Ishikawa (cell line): ENCODE measurements around the gene CCL26.

Source experiments
- CEBPB ChIP-seq: IDR thresholded peaks from 2 replicates; pipeline ENCODE4 v1.6.1; 2012
- CREB1 ChIP-seq: IDR thresholded peaks from 2 replicates; pipeline ENCODE4 v1.6.1; 2012; ENCODE audit warnings: low read depth
- EGR1 ChIP-seq: IDR thresholded peaks from 2 replicates; pipeline ENCODE4 v1.6.1; 2012
- EP300 ChIP-seq: IDR thresholded peaks from 2 replicates; pipeline ENCODE4 v1.6.1; 2012; ENCODE audit warnings: borderline replicate concordance
- FOXM1 ChIP-seq: IDR thresholded peaks from 2 replicates; pipeline ENCODE4 v1.6.1; 2012; ENCODE audit warnings: low read depth, borderline replicate concordance
- RAD21 ChIP-seq: IDR thresholded peaks from 2 replicates; pipeline ENCODE4 v1.6.1; 2012; ENCODE audit warnings: low read depth
- TAF1 ChIP-seq: IDR thresholded peaks from 2 replicates; pipeline ENCODE4 v1.6.1; 2012; ENCODE audit warnings: low read depth, mild to moderate bottlenecking
- TCF12 ChIP-seq: IDR thresholded peaks from 2 replicates; pipeline ENCODE4 v1.6.1; 2012; ENCODE audit warnings: low read depth
- TEAD4 ChIP-seq: IDR thresholded peaks from 2 replicates; pipeline ENCODE4 v1.6.1; 2012
- YY1 ChIP-seq: IDR thresholded peaks from 2 replicates; pipeline ENCODE4 v1.6.1; 2012; ENCODE audit warnings: low read depth
- ZBTB7A ChIP-seq: IDR thresholded peaks from 2 replicates; pipeline ENCODE4 v1.6.1; 2012; ENCODE audit warnings: low read depth
- TF ChIP-seq, protein P1 (sequence below): IDR thresholded peaks from 2 replicates; pipeline ENCODE4 v1.6.1; 2012
- TF ChIP-seq, protein P2 (sequence below): IDR thresholded peaks from 2 replicates; pipeline ENCODE4 v1.6.1; 2012; ENCODE audit warnings: low read depth, mild to moderate bottlenecking
- TF ChIP-seq, protein P3 (sequence below): IDR thresholded peaks from 2 replicates; pipeline ENCODE4 v1.6.1; 2012

DNA sequence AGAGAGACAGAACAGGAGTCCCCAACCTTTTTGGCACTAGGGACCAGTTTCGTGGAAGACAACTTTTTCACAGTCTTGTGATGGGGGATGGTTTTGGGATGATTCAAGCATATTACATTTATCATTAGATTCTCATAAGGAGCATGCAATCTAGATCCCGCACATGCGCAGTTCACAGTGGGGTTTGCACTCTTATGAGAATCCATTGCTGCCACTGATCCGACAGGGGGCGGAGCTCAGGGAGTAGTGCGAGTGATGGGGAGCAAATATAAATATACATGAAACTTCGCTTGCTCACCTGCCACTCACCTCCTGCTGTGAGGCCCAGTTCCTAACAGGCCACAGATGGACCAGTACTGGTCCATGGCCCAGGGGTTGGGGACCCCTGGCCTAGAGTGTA is 14.2 kb downstream of the CCL26 start:
- TF ChIP-seq RAD21 (no peak), TAF1 (no peak), TCF12 (no peak), CEBPB (no peak), CREB1 (no peak), TEAD4 (no peak), EP300 (no peak), YY1 (no peak), ZBTB7A (no peak), EGR1 (no peak), FOXM1 (no peak)
- TF ChIP-seq, protein P1, sequence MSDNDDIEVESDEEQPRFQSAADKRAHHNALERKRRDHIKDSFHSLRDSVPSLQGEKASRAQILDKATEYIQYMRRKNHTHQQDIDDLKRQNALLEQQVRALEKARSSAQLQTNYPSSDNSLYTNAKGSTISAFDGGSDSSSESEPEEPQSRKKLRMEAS, result no peak
- TF ChIP-seq, protein P2, sequence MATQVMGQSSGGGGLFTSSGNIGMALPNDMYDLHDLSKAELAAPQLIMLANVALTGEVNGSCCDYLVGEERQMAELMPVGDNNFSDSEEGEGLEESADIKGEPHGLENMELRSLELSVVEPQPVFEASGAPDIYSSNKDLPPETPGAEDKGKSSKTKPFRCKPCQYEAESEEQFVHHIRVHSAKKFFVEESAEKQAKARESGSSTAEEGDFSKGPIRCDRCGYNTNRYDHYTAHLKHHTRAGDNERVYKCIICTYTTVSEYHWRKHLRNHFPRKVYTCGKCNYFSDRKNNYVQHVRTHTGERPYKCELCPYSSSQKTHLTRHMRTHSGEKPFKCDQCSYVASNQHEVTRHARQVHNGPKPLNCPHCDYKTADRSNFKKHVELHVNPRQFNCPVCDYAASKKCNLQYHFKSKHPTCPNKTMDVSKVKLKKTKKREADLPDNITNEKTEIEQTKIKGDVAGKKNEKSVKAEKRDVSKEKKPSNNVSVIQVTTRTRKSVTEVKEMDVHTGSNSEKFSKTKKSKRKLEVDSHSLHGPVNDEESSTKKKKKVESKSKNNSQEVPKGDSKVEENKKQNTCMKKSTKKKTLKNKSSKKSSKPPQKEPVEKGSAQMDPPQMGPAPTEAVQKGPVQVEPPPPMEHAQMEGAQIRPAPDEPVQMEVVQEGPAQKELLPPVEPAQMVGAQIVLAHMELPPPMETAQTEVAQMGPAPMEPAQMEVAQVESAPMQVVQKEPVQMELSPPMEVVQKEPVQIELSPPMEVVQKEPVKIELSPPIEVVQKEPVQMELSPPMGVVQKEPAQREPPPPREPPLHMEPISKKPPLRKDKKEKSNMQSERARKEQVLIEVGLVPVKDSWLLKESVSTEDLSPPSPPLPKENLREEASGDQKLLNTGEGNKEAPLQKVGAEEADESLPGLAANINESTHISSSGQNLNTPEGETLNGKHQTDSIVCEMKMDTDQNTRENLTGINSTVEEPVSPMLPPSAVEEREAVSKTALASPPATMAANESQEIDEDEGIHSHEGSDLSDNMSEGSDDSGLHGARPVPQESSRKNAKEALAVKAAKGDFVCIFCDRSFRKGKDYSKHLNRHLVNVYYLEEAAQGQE, result no peak
- TF ChIP-seq, protein P3, sequence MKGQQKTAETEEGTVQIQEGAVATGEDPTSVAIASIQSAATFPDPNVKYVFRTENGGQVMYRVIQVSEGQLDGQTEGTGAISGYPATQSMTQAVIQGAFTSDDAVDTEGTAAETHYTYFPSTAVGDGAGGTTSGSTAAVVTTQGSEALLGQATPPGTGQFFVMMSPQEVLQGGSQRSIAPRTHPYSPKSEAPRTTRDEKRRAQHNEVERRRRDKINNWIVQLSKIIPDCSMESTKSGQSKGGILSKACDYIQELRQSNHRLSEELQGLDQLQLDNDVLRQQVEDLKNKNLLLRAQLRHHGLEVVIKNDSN, result no peak
